ENCODE data around the gene NCSTN. TPM values are rescaled to one million over a fixed set of nuclear protein-coding genes. Genes with fewer than 3 reads are reported as not detected.

The NCSTN gene
- 129 and 144 TPM in 2 replicates for total RNA-seq (2014; rRNA removed; shearing (Covaris generic))
- 96.3 and 160 TPM in 2 replicates for polyA plus RNA-seq (2014; cell fraction: nucleus; rRNA removed)

GRCh38 chr1:160342953-160343869 lies at the start of gene NCSTN, which contains the start of gene COPA:
NCSTN (plus strand) TSS chr1:160343383; CDS start chr1:160343397, 14 bp downstream.
COPA (minus strand) TSS chr1:160343250; CDS start chr1:160343170, 80 bp downstream.
- peak; percentile 98 for DNase-seq (ENCODE audit: extremely low read depth, low read depth)

GRCh38 chr1:160296036-160296435 lies 47.1 kb upstream of the NCSTN start:
- DNase-seq (ENCODE audit: extremely low read depth, low read depth) = no peak

DNA sequence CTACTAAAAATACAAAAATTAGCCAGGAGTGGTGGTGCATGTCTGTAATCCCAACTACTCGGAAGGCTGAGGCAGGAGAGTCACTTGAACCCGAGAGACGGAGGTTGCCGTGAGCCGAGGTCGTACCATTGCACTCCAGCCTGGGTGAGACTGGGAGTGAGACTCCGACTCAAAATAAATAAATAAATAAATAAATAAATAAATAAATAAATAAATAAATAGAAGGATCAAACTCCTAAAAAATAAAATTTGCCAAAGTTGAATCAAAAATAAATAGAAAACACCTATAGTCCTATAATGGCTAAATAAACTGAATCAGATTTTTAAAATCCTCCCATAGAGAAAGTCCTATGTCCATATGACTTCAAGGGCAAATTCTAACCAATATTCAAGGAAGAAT lies 43.0 kb upstream of the NCSTN start:
- DNase-seq (ENCODE audit: extremely low read depth, low read depth) = no peak

GRCh38 chr1:160307118-160307791 lies 35.9 kb upstream of the NCSTN start:
- no peak for DNase-seq (ENCODE audit: extremely low read depth, low read depth)

GRCh38 chr1:160308451-160309184 lies 34.6 kb upstream of the NCSTN start:
- no peak for DNase-seq (ENCODE audit: extremely low read depth, low read depth)

DNA sequence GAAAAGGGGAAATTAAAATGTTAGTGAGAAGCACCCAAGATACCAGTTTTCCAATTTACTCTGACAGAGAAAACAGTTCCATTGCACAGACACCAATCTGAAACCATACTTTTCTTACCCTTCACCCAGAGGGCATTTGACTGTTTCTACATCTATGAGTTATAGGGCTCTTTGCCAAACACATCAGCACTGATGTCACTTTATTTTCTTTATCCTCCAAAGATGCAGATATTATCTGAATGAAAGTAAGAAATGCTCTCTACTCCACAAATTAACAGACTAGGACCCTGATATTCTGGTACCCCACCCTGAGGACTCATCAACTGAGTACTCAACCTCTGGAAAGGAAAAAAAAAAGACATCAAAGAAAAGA lies 34.0 kb upstream of the NCSTN start:
- no peak for DNase-seq (ENCODE audit: extremely low read depth, low read depth)

- no peak for DNase-seq (ENCODE audit: extremely low read depth, low read depth)
Measured at GRCh38 chr1:160309571-160309970, 33.6 kb upstream of the NCSTN start.

DNA sequence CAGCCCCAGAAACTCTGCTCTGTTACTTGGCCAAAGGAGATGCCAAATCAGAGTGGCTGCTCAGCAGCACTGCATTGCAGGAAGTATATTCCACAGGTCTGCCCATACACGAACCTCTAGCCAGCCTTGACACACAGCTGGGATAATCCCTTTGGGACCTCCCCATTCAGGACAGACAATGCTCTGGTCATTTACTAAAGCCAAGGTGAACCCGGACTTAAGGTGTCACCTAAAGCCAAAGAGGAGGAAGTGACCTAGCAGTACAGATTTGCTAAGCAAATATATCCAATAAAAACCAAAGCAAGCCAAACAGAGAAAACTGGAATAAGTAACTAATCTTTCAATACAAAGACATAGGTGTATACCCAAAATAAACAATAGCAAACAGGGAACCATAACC lies 27.8 kb upstream of the NCSTN start:
- DNase-seq (ENCODE audit: extremely low read depth, low read depth) = no peak

GRCh38 chr1:160322831-160323230 lies 20.4 kb upstream of the NCSTN start:
- DNase-seq (ENCODE audit: extremely low read depth, low read depth) = no peak

DNA sequence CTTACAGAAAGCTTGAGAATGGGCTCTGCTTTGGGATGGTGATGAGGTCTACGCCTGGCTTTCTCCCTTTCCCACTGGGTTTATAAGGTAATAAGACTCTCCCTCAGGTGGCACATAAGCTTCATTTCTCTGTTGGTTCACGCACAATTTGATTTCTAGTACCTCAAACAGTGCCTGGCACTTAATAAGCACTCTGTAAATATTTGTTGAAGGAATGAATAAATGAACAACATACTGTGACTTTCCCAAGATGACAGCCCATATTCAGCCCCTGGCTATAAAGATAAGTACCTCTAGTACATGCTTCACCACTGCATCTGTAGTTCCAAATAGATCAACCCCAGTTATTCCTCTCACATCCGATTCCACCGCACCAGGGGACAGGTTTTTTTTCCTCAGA lies 17.9 kb upstream of the NCSTN start:
- no peak for DNase-seq (ENCODE audit: extremely low read depth, low read depth)

GRCh38 chr1:160326418-160326817 lies 16.8 kb upstream of the NCSTN start:
- DNase-seq (ENCODE audit: extremely low read depth, low read depth) = no peak

GRCh38 chr1:160328184-160328583 lies 15.0 kb upstream of the NCSTN start:
- DNase-seq (ENCODE audit: extremely low read depth, low read depth) = no peak

- DNase-seq (ENCODE audit: extremely low read depth, low read depth) = no peak
Measured at GRCh38 chr1:160330119-160330518, 13.1 kb upstream of the NCSTN start.

- no peak for DNase-seq (ENCODE audit: extremely low read depth, low read depth)
Measured at GRCh38 chr1:160332516-160332915, 10.7 kb upstream of the NCSTN start.

- DNase-seq (ENCODE audit: extremely low read depth, low read depth) = no peak
Measured at GRCh38 chr1:160338580-160338979, 4.6 kb upstream of the NCSTN start.

DNA sequence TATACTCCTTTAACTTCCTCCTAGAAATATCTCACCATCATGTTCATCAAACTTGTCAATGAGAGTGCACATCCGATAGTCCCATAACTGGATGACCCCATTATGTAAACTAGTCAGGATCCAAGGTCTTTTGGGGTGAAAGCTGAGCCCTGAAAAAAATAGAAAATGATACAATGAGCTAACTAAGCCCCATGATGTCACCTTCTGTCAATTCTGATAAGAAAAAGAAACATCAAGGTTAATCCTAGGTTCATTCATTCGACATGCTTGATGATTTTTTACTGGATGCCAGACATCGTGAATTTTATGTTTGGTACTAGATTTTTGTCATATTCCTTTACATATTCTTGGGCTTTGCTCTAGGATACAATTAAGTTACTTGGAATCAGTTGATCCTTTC lies 3.0 kb upstream of the NCSTN start:
- no peak for DNase-seq (ENCODE audit: extremely low read depth, low read depth)

- no peak for DNase-seq (ENCODE audit: extremely low read depth, low read depth)
Measured at GRCh38 chr1:160340866-160341265, 2.3 kb upstream of the NCSTN start.

- no peak for DNase-seq (ENCODE audit: extremely low read depth, low read depth)
Measured at GRCh38 chr1:160342526-160342925, 657 bp upstream of the NCSTN start.

GRCh38 chr1:160344241-160344640 lies 1.1 kb downstream of the NCSTN start:
- no peak for DNase-seq (ENCODE audit: extremely low read depth, low read depth)

DNA sequence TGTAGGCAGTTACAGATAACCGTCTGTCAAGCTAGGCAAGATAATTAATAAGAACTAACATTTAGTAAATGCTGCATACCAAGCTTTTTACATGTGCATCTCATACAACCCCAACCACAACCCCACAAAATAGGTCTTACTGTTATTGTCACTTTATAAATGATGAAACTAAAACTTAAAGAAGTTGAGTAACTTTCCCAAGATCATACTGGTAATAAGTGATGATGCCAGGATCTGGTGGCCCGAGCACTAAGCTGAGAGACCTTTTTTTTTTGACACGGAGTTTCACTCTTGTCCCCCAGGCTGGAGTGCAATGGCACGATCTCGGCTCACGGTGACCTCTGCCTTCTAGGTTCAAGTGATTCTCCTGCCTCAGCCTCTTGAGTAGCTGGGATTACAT lies 1.8 kb downstream of the NCSTN start:
- no peak for DNase-seq (ENCODE audit: extremely low read depth, low read depth)

DNA sequence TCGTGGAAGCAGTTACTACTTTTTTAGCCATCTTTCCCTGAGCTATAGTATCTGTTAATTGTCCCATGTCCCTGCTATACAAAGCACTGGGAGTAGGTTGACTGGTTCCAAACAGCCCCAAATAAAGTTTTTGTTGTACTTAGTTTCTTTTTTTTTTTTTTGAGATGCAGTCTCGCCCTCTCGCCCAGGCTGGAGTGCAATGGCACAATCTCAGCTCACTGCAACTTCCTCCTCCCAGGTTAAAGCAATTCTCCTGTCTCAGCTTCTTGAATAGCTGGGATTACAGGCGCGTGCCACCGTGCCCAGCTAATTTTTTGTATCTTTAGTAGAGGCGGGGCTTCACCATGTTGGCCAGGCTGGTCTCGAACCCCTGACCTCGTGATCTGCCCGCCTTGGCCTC lies 3.3 kb downstream of the NCSTN start:
- no peak for DNase-seq (ENCODE audit: extremely low read depth, low read depth)
